ENCODE results near the gene RSPH1. TPM values are rescaled to one million over a fixed set of nuclear protein-coding genes. Genes with fewer than 3 reads are reported as not detected.

Gene RSPH1
- total RNA-seq, result not detected

GRCh38 chr21:42496120-42496838, at the start of gene RSPH1:
Gene RSPH1 (minus strand): TSS chr21:42496224. CDS start chr21:42496186, 38 bp downstream.
- no peak for TF ChIP-seq CTCF (IDR thresholded peaks at IDR 0.05)
- peak; percentile 99 for ATAC-seq
- POLR2A ChIA-PET, result interaction anchor here (0.6 to 1.4 kb wide), 8 partner anchors 9 to 40 kb away, joined by 3 to 5 read pairs (median 3); no protein-coding TSS in a partner anchor
- no peaks in the 10 kb centered on the region for H3K36me3 Mint-ChIP-seq (ENCODE audit: low read depth)
- CTCF ChIA-PET, result interaction anchor here (0.9 to 1.8 kb wide), 5 partner anchors 29 to 159 kb away, joined by 3 to 4 read pairs (median 3); no protein-coding TSS in a partner anchor
- DNase-seq, result peak; percentile 99
- H3K9me3 Mint-ChIP-seq, result no peaks in the 10 kb centered on the region
- H3K4me3 Mint-ChIP-seq, result peak within 1 kb of the TSS; percentile 80
- peak within 1 kb of the TSS; percentile 44 for H3K27ac Mint-ChIP-seq
- intact Hi-C loops (cut with micrococcal nuclease), result no loop called here
- no peaks in the 10 kb centered on the region for H3K27me3 Mint-ChIP-seq
- H3K4me1 Mint-ChIP-seq (ENCODE audit: low read depth), result peaks cover 12% of the 10 kb centered on the region

- Mint-ChIP-seq H3K9me3 (no peaks in the 10 kb centered on the region), H3K27ac (no peak overlapping the region), H3K27me3 (no peaks in the 10 kb centered on the region), H3K36me3 (ENCODE audit: low read depth) (peaks cover 12% of the 10 kb centered on the region), H3K4me3 (no peak overlapping the region), H3K4me1 (ENCODE audit: low read depth) (peaks cover 2% of the 10 kb centered on the region)
- no peak for DNase-seq
- TF ChIP-seq CTCF (IDR thresholded peaks at IDR 0.05), result no peak
- no peak for ATAC-seq
- CTCF ChIA-PET, result no interaction called here
- POLR2A ChIA-PET, result interaction anchor here (0.5 to 1.2 kb wide), 2 partner anchors 11 to 229 kb away, joined by 3 read pairs; no protein-coding TSS in a partner anchor
- intact Hi-C loops (cut with micrococcal nuclease), result no loop called here
Observed at GRCh38 chr21:42545745-42546144, 49.7 kb upstream of the RSPH1 start.

- Mint-ChIP-seq H3K27ac (no peak overlapping the region), H3K27me3 (no peaks in the 10 kb centered on the region), H3K9me3 (no peaks in the 10 kb centered on the region), H3K36me3 (ENCODE audit: low read depth) (peaks cover 12% of the 10 kb centered on the region), H3K4me1 (ENCODE audit: low read depth) (peaks cover 2% of the 10 kb centered on the region), H3K4me3 (no peak overlapping the region)
- no peak for DNase-seq
- no peak for ATAC-seq
- intact Hi-C loops (cut with micrococcal nuclease), result no loop called here
- ChIA-PET POLR2A (interaction anchor here (0.5 to 1.2 kb wide), 3 partner anchors 11 to 230 kb away, joined by 3 to 4 read pairs (median 3); no protein-coding TSS in a partner anchor), CTCF (no interaction called here)
- no peak for TF ChIP-seq CTCF (IDR thresholded peaks at IDR 0.05)
Observed at GRCh38 chr21:42545317-42545716, 49.3 kb upstream of the RSPH1 start.

- CTCF ChIA-PET, result no interaction called here
- Mint-ChIP-seq H3K27ac (no peak overlapping the region), H3K9me3 (no peaks in the 10 kb centered on the region), H3K4me3 (no peak overlapping the region), H3K36me3 (ENCODE audit: low read depth) (peaks cover 12% of the 10 kb centered on the region), H3K27me3 (no peaks in the 10 kb centered on the region), H3K4me1 (ENCODE audit: low read depth) (peaks cover 2% of the 10 kb centered on the region)
- no peak for DNase-seq
- POLR2A ChIA-PET, result interaction anchor here (0.9 to 1.2 kb wide), 2 partner anchors 12 to 18 kb away, joined by 3 to 4 read pairs; no protein-coding TSS in a partner anchor
- no peak for ATAC-seq
- intact Hi-C loops (cut with micrococcal nuclease), result no loop called here
- TF ChIP-seq CTCF (IDR thresholded peaks at IDR 0.05), result no peak
Observed at GRCh38 chr21:42544544-42544943, 48.5 kb upstream of the RSPH1 start.

Measured in activated CD8-positive, alpha-beta T cell treated with anti-CD3 and anti-CD28 coated beads for 36 hours (primary cell).